ENCODE results near the gene ISYNA1. TPM values are rescaled to one million over a fixed set of nuclear protein-coding genes. Genes with fewer than 3 reads are reported as not detected.

ISYNA1 gene
- total and polyA plus RNA-seq, 2 of the 13 experiments (the other 11 are each of a cell fraction or from before 2014, with no cell fraction given) = 29.6 to 48.5 TPM

GRCh38 chr19:18456279-18456678, 18.3 kb upstream of the ISYNA1 start:
- ATAC-seq = no peak
- no peak for TF ChIP-seq ZNF563 (CRISPR knock-in tag; IDR thresholded peaks at IDR 0.05)
- peak; percentile 89 for TF ChIP-seq ZNF263 (CRISPR knock-in tag; IDR thresholded peaks at IDR 0.05)
- in situ Hi-C loops (cut with HindIII; ENCODE audit: extremely low pct_ligation_motif_present, low pct_unique_long_range_greater_than_20kb) (no loop called here), intact Hi-C loops (cut with micrococcal nuclease; ENCODE audit: unreplicated experiment) (no loop called here)
- no peak overlapping the region for H3K27ac ChIP-seq (ENCODE audit: extremely low read length, insufficient read depth, low read length)
- H2AFZ ChIP-seq (ENCODE audit: low read length) = no peak overlapping the region
- peaks cover 24 to 48% of the 10 kb centered on the region in 2 experiments for H3K36me3 ChIP-seq (replicated peaks in 1 of 2; ENCODE audit: control insufficient read depth in 1 of 2, insufficient read depth in 2 of 2, low read length in 2 of 2)
- no peaks in the 10 kb centered on the region for H3K27me3 ChIP-seq (ENCODE audit: control insufficient read depth in 1 of 2, insufficient read depth in 2 of 2, low read length in 2 of 2)
- no peak for FAIRE-seq
- ChIA-PET POLR2A (no interaction called here), CTCF (ENCODE audit: low intra/inter-chr PET ratio, low total read pairs) (no interaction called here)
- WGBS (ENCODE audit: low lambda C conversion rate) = no CpG with 5 or more reads among the region's 4 CpGs
- peaks cover 1% of the 10 kb centered on the region; the same call in 1 of the 2 replicates for H3K4me1 ChIP-seq (ENCODE audit: insufficient read depth, low read length)
- no peak overlapping the region for H3K4me2 ChIP-seq (ENCODE audit: low read depth, low read length)
- peaks cover 3% of the 10 kb centered on the region; the same call in 1 of the 2 replicates for H4K20me1 ChIP-seq (ENCODE audit: insufficient read depth, low read length)
- H3K79me2 ChIP-seq (ENCODE audit: insufficient read depth, low read length) = no peaks in the 10 kb centered on the region
- no peak for DNase-seq (ENCODE audit: low spot score)
- BruUV-seq (replicated peaks) = no TSS peak
- no peak overlapping the region for H3K9ac ChIP-seq (ENCODE audit: insufficient read depth, low read depth, low read length)
- H3K4me3 ChIP-seq (replicated peaks in 1 of 3; ENCODE audit: insufficient read depth in 1 of 3, low read depth in 2 of 3, low read length in 3 of 3) = no peak overlapping the region
- H3K9me3 ChIP-seq (ENCODE audit: low read length) = no peaks in the 10 kb centered on the region

GRCh38 chr19:18453269-18454024, 15.5 kb upstream of the ISYNA1 start:
- TF ChIP-seq ZNF121 (CRISPR knock-in tag; IDR thresholded peaks at IDR 0.05) (0 out of 2 replicates have a peak, but pooled peaks have one; percentile 16), CHD2 (IDR thresholded peaks at IDR 0.05; ENCODE audit: low read depth, low read length) (no peak)
- ChIA-PET CTCF (ENCODE audit: low intra/inter-chr PET ratio, low total read pairs) (no interaction called here), POLR2A (no interaction called here)
- ATAC-seq (no peak), DNase-seq (ENCODE audit: low spot score) (no peak), FAIRE-seq (no peak)
- Histone ChIP-seq H3K9me3 (ENCODE audit: low read length) (no peaks in the 10 kb centered on the region), H3K4me3 (replicated peaks in 1 of 3; ENCODE audit: insufficient read depth in 1 of 3, low read depth in 2 of 3, low read length in 3 of 3) (no peak overlapping the region), H4K20me1 (ENCODE audit: insufficient read depth, low read length) (peaks cover 7% of the 10 kb centered on the region; the same call in 1 of the 2 replicates), H3K36me3 (replicated peaks in 1 of 2; ENCODE audit: control insufficient read depth in 1 of 2, insufficient read depth in 2 of 2, low read length in 2 of 2) (peaks cover 27 to 48% of the 10 kb centered on the region in 2 experiments), H3K27me3 (ENCODE audit: control insufficient read depth in 1 of 2, insufficient read depth in 2 of 2, low read length in 2 of 2) (no peaks in the 10 kb centered on the region), H3K27ac (ENCODE audit: extremely low read length, insufficient read depth, low read length) (no peak overlapping the region), H3K9ac (ENCODE audit: insufficient read depth, low read depth, low read length) (no peak overlapping the region), H3K4me1 (ENCODE audit: insufficient read depth, low read length) (peaks cover 7% of the 10 kb centered on the region; the same call in 1 of the 2 replicates), H2AFZ (ENCODE audit: low read length) (no peak overlapping the region), H3K4me2 (ENCODE audit: low read depth, low read length) (no peak overlapping the region), H3K79me2 (ENCODE audit: insufficient read depth, low read length) (no peaks in the 10 kb centered on the region)
- whole genome bisulfite sequencing (ENCODE audit: low lambda C conversion rate) = 88% methylated on average over 10 of the region's 10 CpGs
- intact Hi-C loops (cut with micrococcal nuclease; ENCODE audit: unreplicated experiment) (no loop called here), in situ Hi-C loops (cut with HindIII; ENCODE audit: extremely low pct_ligation_motif_present, low pct_unique_long_range_greater_than_20kb) (no loop called here)
- BruUV-seq (replicated peaks) = no TSS peak
